Right atrium auricular region (tissue), 2 donors: Measurements from ENCODE around the gene NSF. TPM values are rescaled to one million over a fixed set of nuclear protein-coding genes. Genes with fewer than 3 reads are reported as not detected.
"Not testable (repeated sequence)": the region's sequence is repeated elsewhere in the genome, so short reads cannot be mapped to it uniquely, and the experiment has no call there.

Source experiments
- DNase-seq: peaks from one replicate; pipeline ENCODE4 v3.0.0-alpha.2; 2019; ENCODE audit warnings: low spot score
- H3K27ac ChIP-seq, 2 donors: fragments of 200-600 bp; sonication (generic); 1 replicate in 1 of 2; 2 replicates in 1 of 2; pipeline ENCODE4 v1.5.1; 2016 to 2019
- H3K27me3 ChIP-seq, 2 donors: fragments of 200-600 bp; sonication (generic); one replicate each; pipeline versions ENCODE4 v1.5.1 to v1.6.0; 2017 to 2019
- H3K36me3 ChIP-seq: fragments of 200-600 bp; sonication (generic); one replicate; pipeline ENCODE4 v1.5.1; 2016
- H3K4me1 ChIP-seq, 2 donors: fragments of 200-600 bp; sonication (generic); one replicate each; pipeline versions ENCODE4 v1.5.1 to v1.6.0; 2017 to 2019
- H3K4me3 ChIP-seq, 2 donors: fragments of 200-600 bp; sonication (generic); 1 replicate in 1 of 2; 2 replicates in 1 of 2; pipeline ENCODE4 v1.5.1; 2017 to 2019; ENCODE audit warnings: mild to moderate bottlenecking in 1 of 2, moderate library complexity in 1 of 2
- H3K9me3 ChIP-seq, 2 donors: fragments of 200-600 bp; sonication (generic); one replicate each; pipeline ENCODE4 v1.5.1; 2019
- total RNA-seq, 2 donors: library from RNA; depleted of rRNA; stranded (reverse); fragments of >200 nt; gene quantifications; one replicate each; pipeline ENCODE4 v1.1.0, GENCODE V29; 2016

Gene NSF
- total RNA-seq: 10 to 100 TPM; 13.1 to 17.8 TPM

DNA sequence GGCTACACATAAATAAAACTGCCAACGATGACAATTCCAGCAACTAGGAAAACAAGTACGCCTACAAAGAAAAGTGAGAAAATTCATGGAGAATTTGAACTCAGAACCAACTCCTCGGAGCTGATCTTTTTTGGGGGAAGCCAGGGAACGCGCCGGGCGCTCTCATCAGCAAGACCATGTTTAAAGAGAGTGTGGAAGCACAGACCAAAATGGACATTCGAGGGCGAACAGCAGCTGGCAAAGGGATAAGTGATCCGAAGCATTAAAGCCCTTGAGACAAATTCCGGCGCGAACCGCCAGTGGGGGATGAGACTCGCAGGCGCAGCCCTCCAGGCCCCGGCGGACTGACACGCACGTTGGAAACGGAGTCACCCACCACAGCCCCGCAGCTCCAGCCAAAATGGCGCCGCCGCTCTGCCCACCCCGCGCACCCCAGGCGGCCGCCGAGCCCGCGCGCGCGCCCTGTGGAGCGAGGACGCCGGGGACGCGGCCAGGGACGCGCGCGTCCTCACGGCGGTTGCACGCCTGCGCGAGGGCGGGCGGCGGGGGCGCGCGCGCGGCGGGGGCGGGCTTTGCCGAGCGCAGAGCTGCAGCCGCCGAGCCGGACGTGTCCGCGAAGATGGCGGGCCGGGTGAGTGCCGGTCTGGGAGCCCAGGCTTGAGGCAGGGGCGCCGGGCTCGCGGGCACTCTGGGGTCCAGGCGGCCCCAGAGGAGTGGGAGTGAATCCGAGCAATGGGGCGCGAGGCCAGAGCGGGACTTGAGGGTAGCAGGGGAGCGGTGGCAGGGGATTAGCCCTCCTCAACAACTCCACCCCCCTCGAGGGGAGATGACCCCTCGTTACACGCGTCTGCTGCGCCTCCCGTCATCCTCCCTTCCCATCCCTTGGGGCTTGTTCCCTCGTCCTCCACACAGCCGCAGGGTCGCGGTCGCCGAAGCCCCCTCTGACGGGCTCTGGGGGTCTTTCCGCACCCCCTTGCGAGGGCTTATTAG, at the start of gene NSF:
Gene NSF, plus strand, starts transcription at position 513 of the 990 bp plus-strand sequence. Its CDS starts 107 bp downstream, at position 620.
- not testable (repeated sequence) for H3K36me3 ChIP-seq, H3K27me3 ChIP-seq, H3K9me3 ChIP-seq, H3K4me3 ChIP-seq, DNase-seq, H3K27ac ChIP-seq, H3K4me1 ChIP-seq

DNA sequence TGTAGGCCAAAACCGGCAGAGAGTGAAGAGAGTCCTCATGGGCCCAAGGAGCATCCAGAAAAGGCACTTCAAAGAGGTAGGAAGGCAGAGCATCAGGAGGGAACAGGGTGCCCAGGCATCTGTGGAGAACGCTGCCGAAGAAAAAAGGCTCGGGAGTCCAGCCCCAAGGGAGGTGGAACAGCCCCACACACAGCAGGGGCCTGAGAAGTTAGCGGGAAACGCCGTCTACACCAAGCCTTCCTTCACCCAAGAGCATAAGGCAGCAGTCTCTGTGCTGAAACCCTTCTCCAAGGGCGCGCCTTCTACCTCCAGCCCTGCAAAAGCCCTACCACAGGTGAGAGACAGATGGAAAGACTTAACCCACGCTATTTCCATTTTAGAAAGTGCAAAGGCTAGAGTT, 41.9 kb upstream of the NSF start:
- not testable (repeated sequence) for DNase-seq, H3K27ac ChIP-seq, H3K36me3 ChIP-seq, H3K4me1 ChIP-seq, H3K27me3 ChIP-seq, H3K4me3 ChIP-seq, H3K9me3 ChIP-seq

DNA sequence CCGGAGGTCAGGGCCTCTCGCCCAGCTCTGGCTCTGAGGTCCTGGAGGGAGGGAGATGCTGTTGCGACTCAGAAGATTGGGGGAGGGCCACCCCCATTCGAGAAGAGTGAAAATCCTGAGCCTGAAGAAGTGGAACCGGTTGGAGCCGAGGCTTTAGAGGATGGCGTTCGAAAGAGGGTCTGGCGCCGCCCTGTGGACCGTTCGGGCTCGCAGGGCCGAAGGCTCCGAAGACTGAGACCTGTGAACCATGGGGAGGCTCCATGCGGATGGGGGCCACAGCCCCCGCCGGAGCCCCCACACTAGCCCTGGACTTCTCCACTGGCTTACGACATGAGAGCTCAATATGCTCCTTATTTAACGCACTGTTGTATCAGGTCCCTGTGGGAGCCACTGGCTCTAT, 31.3 kb upstream of the NSF start:
- not testable (repeated sequence) for H3K9me3 ChIP-seq, H3K27me3 ChIP-seq, H3K36me3 ChIP-seq, H3K4me3 ChIP-seq, DNase-seq, H3K27ac ChIP-seq, H3K4me1 ChIP-seq

DNA sequence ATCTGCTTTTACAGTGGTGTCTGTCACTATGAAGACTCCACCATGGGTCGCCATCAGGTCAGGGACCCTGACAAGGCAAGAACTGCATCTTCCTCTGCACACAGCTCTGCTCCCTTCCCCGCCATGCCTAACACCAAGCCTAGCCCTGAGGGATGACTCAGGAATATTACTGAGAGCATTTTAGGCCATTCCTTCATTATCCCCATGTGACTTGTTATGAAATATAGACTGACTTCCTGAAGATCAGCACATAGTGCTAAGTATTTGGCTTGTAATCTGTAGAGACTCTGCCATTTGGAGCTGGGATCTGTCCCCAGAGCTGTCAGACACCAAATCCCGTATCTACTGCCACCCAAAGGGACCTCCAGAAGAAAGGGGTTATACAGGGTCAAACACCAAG, 30.4 kb upstream of the NSF start:
- not testable (repeated sequence) for H3K4me3 ChIP-seq, H3K36me3 ChIP-seq, H3K9me3 ChIP-seq, H3K27me3 ChIP-seq, H3K4me1 ChIP-seq, DNase-seq, H3K27ac ChIP-seq

DNA sequence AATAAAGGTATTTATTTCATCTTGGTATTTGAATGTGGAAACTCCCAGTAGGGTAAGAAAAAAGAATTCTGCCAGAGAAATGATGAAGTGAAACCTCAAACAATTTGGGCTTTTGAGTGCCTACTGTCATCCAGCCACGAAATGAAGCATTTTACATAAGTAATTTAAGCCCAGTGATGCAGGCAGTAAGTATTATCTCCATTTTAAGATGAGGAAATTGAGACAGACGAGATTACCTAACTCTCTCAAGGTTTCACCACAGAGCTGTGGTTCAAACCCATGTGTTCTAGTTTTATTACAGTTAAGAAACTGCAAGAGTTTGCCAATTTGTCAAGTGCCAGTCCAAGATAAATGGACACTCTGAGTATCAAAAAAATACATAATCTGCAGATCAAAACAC, 24.2 kb upstream of the NSF start:
- not testable (repeated sequence) for H3K27me3 ChIP-seq

DNA sequence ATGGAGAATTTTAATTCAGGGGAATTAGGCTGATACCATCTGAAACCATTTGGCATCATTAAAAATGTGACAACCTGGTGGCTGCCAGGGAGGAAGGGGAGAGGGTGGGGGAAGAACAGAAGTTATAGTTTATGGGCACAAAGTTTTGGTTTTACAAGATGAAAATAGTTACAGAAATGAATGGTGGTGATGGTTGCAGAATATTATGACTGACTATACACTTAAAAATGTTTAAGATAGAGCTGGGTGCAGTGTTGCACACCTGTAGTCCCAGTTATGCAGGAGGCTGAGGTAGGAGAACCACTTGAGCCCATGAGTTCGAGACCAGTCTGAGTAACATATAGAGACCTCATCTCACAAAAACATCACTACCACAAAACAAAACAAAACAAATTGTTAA, 23.5 kb upstream of the NSF start:
- DNase-seq, H3K27me3 ChIP-seq: not testable (repeated sequence)

More for the DNA sequence above, 24.2 kb upstream of the NSF start:
- H3K9me3 ChIP-seq, H3K36me3 ChIP-seq, DNase-seq, H3K4me1 ChIP-seq, H3K27ac ChIP-seq, H3K4me3 ChIP-seq: not testable (repeated sequence)

DNA sequence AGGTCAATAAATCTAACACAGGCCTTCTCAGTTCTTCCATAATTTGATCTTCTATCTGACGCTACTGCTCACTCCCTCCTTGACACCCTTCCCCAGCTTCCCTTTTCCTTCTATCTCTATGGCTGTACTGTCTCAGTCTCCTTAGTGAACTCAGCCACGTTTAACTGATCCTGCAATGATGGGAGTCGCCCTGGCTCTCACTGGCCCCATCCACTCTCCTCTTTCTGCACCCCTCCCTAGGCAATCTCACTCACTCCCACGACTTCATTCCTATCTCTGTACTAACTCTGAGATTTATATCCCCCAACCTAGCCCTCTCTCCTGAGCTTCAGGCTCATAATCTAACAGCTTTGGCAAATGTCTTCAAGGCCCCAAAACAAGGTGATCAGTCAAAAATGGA, 18.7 kb upstream of the NSF start:
- not testable (repeated sequence) for DNase-seq, H3K9me3 ChIP-seq, H3K27ac ChIP-seq, H3K36me3 ChIP-seq, H3K4me3 ChIP-seq, H3K4me1 ChIP-seq, H3K27me3 ChIP-seq

More for the DNA sequence above, 23.5 kb upstream of the NSF start:
- H3K4me1 ChIP-seq, H3K4me3 ChIP-seq, H3K9me3 ChIP-seq, H3K27ac ChIP-seq, H3K36me3 ChIP-seq: not testable (repeated sequence)

DNA sequence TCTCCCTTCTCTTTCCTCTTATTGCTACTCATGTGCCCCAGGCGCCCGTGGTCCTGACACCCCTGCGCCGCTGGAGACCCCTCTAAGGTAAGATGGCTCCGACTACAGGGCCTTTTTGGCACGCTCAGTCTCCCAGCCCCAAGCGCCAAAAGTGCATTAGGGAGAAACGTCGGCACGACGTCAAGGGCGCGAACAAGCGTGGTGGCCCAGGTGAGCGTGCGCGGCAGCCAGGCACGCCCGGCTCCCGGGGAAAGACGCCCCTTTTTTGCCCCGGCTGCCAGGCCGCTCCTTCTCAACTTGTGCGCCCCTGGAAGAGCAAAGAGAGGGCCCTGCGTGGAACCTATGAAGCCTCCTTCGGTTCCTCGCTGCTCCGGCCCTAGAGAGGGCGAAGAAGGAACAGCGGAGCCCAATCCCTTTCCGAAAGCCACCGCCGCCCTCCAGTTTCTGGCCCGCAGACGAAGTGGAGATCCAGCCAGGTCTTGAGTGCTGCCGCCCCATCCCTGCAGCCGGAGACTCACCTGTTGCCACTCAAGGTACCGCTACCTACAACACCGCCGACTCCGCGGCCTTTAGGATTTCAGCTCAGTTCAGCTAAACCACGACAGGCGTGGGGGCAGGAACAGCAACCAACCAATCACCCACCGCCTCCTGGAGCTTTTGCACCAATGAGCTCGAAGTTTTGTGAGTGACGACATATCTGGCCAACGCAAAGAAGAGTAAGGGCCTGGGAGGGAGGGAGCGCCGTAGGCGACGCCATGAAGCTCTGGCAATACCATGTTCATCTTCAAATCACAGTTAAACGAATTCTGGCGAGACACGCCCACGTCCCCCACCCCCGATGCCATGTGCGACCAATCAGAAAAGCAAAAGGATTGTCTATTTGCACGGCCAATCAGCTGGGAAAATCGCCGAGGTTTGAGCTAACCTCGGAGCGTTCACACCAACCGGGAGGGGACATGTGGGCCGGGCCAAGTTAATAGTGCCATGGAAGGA, 11.1 kb upstream of the NSF start, which contains the start of gene ARL17A:
Gene ARL17A, minus strand, starts transcription at position 609 of the 993 bp plus-strand sequence. CDS start 3,369 bp downstream, outside the sequence.
- not testable (repeated sequence) for H3K4me1 ChIP-seq, H3K27me3 ChIP-seq, H3K36me3 ChIP-seq, H3K9me3 ChIP-seq
- H3K27ac ChIP-seq: peak within 1 kb of the TSS in 1 of 2 donors; percentile 58
- H3K4me3 ChIP-seq: peak within 1 kb of the TSS; percentile 11 to 22
- peak; percentile 86 for DNase-seq

DNA sequence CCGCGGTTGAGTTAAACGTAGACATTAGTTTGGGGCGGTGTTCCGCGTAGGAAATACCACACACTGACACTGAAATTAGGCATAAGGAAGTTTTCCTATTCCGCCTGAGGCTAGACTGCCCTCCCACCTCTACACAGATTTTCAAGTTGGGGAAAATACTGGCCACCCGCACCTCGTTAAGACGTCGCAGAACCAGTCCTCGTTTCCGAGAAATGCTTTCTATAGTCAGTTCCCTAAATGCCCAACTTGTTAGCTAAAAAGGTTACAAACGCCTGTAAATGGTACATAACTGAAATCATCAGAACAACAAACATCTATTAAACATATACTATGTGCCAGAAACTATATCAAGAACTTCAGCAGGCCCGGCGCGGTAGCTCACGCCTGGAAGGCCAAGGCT, 10.4 kb upstream of the NSF start:
- not testable (repeated sequence) for H3K36me3 ChIP-seq, DNase-seq, H3K9me3 ChIP-seq, H3K4me1 ChIP-seq, H3K27me3 ChIP-seq
- Histone ChIP-seq H3K4me3 (peak overlapping the region; percentile 11 to 22), H3K27ac (peak overlapping the region in 1 of 2 donors; percentile 58)

DNA sequence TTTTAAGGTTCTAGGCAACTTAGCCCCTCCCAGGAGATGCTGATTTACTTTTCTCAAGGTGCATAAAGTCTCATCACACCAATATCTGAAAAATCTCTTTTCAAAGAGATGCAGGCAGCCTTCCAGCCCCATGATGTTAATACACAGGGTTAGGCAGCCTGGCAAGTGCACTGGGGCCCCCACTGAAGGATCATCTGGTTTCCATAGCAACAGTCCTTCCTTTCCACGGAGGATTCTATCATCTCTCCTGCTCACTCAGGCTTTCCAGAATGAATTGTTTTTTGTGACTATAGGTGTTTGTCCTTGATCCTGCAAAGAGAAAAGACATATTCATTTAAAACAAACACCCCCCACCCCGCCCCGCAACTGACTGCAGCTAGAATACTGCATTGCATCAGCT, 5.0 kb upstream of the NSF start:
- H3K27ac ChIP-seq, H3K4me1 ChIP-seq, DNase-seq, H3K36me3 ChIP-seq, H3K4me3 ChIP-seq, H3K9me3 ChIP-seq, H3K27me3 ChIP-seq: not testable (repeated sequence)

DNA sequence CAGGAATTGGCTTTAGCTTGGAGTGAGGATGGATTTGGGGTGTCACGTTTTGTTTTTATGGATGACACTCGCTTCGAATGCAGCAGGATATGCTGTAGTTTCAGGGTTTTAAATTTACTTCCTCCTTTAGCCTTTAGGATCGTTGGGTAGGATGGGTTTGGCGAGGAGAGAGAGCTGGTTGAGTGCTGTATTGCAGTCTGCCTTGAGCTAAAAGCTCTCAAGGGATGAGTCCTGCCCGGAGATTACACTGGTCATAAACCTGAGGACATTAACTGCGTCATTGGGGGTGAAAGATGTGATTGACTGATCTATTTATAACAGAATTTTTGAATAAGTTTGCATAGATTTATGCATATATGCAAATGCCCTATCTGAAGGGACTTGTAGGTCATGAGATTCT, 863 bp downstream of the NSF start:
- not testable (repeated sequence) for H3K36me3 ChIP-seq, H3K27ac ChIP-seq, H3K4me1 ChIP-seq, H3K4me3 ChIP-seq, DNase-seq, H3K27me3 ChIP-seq, H3K9me3 ChIP-seq

DNA sequence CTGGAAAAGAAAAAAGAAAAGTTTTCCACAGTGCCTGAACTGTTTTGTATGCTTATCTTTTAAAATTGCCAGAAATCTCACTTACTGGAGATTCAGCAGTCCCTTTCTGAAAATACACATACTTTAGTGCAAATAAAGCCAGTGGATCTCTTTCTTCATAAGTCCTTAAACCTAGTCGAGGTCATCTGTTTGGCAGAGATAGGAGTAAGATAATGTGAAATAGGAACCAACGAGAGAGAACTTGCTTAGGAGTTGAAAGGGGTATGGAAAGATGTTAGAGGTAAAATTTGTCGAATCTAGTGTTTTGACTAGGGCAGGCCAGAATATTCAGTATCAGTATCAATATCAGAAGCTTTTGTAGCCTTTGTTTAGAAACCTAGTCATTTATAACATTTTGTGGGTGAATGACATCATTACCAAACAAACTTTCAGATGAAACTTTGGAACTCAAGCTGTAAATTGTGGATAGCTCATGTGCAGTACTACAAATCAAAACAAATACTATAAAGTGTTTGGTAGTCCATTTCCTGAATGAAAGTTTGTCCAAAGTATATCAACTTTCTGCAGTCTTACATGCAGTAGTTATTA, 8.0 kb downstream of the NSF start:
- H3K27me3 ChIP-seq, DNase-seq, H3K4me1 ChIP-seq, H3K9me3 ChIP-seq, H3K36me3 ChIP-seq, H3K4me3 ChIP-seq, H3K27ac ChIP-seq: not testable (repeated sequence)

DNA sequence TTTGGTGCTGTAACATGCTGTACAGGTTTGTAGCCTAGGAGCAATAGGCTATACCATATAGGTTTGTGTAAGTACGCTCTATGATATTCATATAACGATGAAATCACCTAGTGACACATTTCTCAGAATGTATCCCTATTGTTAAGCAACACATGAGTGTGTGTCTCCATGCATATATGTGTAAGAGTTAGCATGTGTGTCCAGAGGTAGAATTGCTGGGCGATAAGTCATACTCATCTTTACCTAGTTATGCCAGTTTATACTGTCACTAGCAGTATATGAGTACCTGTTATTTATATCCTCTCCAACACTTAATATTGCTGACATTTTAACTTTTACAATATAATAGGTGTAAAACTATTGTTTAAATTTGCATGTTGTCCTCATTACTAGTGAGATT, 10.3 kb downstream of the NSF start:
- not testable (repeated sequence) for H3K4me1 ChIP-seq, H3K36me3 ChIP-seq, H3K27me3 ChIP-seq, H3K27ac ChIP-seq, H3K9me3 ChIP-seq, H3K4me3 ChIP-seq, DNase-seq

DNA sequence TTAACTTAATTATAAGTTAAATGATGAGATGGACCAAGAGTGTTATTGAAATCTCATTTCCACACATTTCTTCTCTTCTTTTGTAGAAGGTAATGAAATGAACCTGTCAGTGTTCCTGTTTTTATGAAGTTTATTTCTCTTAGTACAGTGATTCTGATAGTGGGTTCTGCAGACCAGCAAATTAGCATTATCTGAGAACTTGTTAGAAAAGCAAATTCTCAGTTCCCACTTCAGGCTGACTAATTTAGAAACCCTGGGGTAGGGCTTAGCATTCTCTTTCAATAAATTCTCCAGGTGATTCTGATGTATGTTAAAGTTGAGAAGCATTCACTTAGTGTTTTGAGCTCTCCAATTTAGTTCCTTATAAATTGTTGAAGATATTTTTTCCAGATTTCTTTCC, 12.7 kb downstream of the NSF start:
- not testable (repeated sequence) for H3K4me1 ChIP-seq, H3K27me3 ChIP-seq, H3K27ac ChIP-seq, DNase-seq, H3K36me3 ChIP-seq, H3K9me3 ChIP-seq, H3K4me3 ChIP-seq
